GM12865 (cell line): ENCODE data around the gene TPST1.

Experiments used
- DNase-seq: peaks from one replicate; pipeline ENCODE4 v3.0.0; 2010; ENCODE audit warnings: low read depth
- H3K4me3 ChIP-seq: 2 replicates; pipeline ENCODE4 v1.5.1; 2011; ENCODE audit warnings: mild to moderate bottlenecking, low read depth, low read length, control low read depth
- CTCF ChIP-seq: IDR thresholded peaks from 2 replicates; pipeline ENCODE4 v1.5.1; 2011; ENCODE audit warnings: low read length, control low read depth, low read depth, inconsistent platforms; ENCODE audit not compliant: insufficient read depth; ENCODE audit errors: missing control alignments

Gene TPST1

GRCh38 chr7:66188645-66189044 is 16.5 kb upstream of the TPST1 start:
- TF ChIP-seq CTCF, result no peak

GRCh38 chr7:66189695-66190503 is 15.2 kb upstream of the TPST1 start:
- H3K4me3 ChIP-seq, result no peak overlapping the region
- no peak for DNase-seq
- no peak for TF ChIP-seq CTCF

More at GRCh38 chr7:66188645-66189044, 16.5 kb upstream of the TPST1 start:
- no peak for DNase-seq
- no peak overlapping the region for H3K4me3 ChIP-seq

- DNase-seq, result no peak
- H3K4me3 ChIP-seq, result no peak overlapping the region
- TF ChIP-seq CTCF, result no peak
Measured at GRCh38 chr7:66190504-66190857, 14.7 kb upstream of the TPST1 start.

- no peak for DNase-seq
- no peak for TF ChIP-seq CTCF
- H3K4me3 ChIP-seq, result no peak overlapping the region
Measured at GRCh38 chr7:66193146-66193725, 11.9 kb upstream of the TPST1 start.

GRCh38 chr7:66198469-66198868 is 6.7 kb upstream of the TPST1 start:
- no peak for TF ChIP-seq CTCF
- DNase-seq, result no peak
- no peak overlapping the region for H3K4me3 ChIP-seq

GRCh38 chr7:66198956-66199355 is 6.2 kb upstream of the TPST1 start:
- TF ChIP-seq CTCF, result no peak
- DNase-seq, result no peak
- no peak overlapping the region for H3K4me3 ChIP-seq
